GM12872 (cell line): Measurements from ENCODE around the gene SPAG4.

ENCODE experiments used
- CTCF ChIP-seq: IDR thresholded peaks from 3 replicates; pipeline ENCODE4 v1.5.1; 2011; ENCODE audit warnings: low read depth, mild to moderate bottlenecking, low read length, moderate library complexity; ENCODE audit not compliant: insufficient read depth

SPAG4 gene

GRCh38 chr20:35638751-35639150 is 23.1 kb downstream of the SPAG4 start:
- no peak for TF ChIP-seq CTCF

- TF ChIP-seq CTCF, result no peak
Measured at GRCh38 chr20:35640724-35641123, 25.1 kb downstream of the SPAG4 start.

GRCh38 chr20:35641743-35642142 is 26.1 kb downstream of the SPAG4 start:
- TF ChIP-seq CTCF, result no peak

- TF ChIP-seq CTCF, result no peak
Measured at GRCh38 chr20:35643045-35643444, 27.4 kb downstream of the SPAG4 start.

GRCh38 chr20:35644806-35645205 is 29.2 kb downstream of the SPAG4 start:
- TF ChIP-seq CTCF, result no peak

- no peak for TF ChIP-seq CTCF
Measured at GRCh38 chr20:35648836-35649235, 33.2 kb downstream of the SPAG4 start.

- TF ChIP-seq CTCF, result no peak
Measured at GRCh38 chr20:35650632-35651031, 35.0 kb downstream of the SPAG4 start.

GRCh38 chr20:35651958-35652357 is 36.3 kb downstream of the SPAG4 start:
- no peak for TF ChIP-seq CTCF
